Caco-2 (cell line): ENCODE measurements around the gene CIBAR2. TPM values are rescaled to one million over a fixed set of nuclear protein-coding genes. Genes with fewer than 3 reads are reported as not detected.

ENCODE experiments used
- BruUV-seq: library from RNA; stranded (reverse); fragments of 400-500 nt; replicated peaks from 2 replicates; lab custom pipeline; 2021; lab: Mats Ljungman, UMichigan
- CTCF ChIA-PET: fragments of 300-600 bp; sonication (Branson Sonifier 250); formaldehyde crosslinking; loops from one replicate; lab custom pipeline; 2022; ENCODE audit warnings: antibody characterized with exemption; lab: Charles Lee
- POLR2A ChIA-PET: fragments of 300-600 bp; sonication (Branson Sonifier 250); formaldehyde crosslinking; loops from one replicate; lab custom pipeline; 2022; ENCODE audit warnings: antibody characterized with exemption; lab: Charles Lee
- DNase-seq, 2 experiments: peaks; one replicate each; pipeline versions ENCODE4 v3.0.0 to v3.0.0-alpha.2; 2020 to 2022
- H3K27me3 ChIP-seq: replicated peaks from 2 replicates; pipeline ENCODE4 v1.6.0; 2011; ENCODE audit warnings: low read length; ENCODE audit not compliant: control insufficient read depth, insufficient read depth
- H3K36me3 ChIP-seq: 2 replicates; pipeline ENCODE4 v1.5.1; 2011; ENCODE audit warnings: low read length; ENCODE audit not compliant: control insufficient read depth, insufficient read depth
- H3K4me1 ChIP-seq: fragments of 250-450 bp; sonication (Bioruptor Pico); 2 replicates; pipeline ENCODE4 v1.5.1; 2020; ENCODE audit warnings: mild to moderate bottlenecking
- H3K4me3 ChIP-seq: 2 replicates; pipeline ENCODE4 v1.5.1; 2011; ENCODE audit warnings: low read depth, mild to moderate bottlenecking, control low read depth, low read length
- H3K9me3 ChIP-seq: fragments of 250-450 bp; sonication (Bioruptor Pico); 2 replicates; pipeline ENCODE4 v1.5.1; 2020; ENCODE audit warnings: mild to moderate bottlenecking, moderate library complexity
- H3K27ac Mint-ChIP-seq: one replicate; pipeline ENCODE4 v1.8.0; 2022; ENCODE audit warnings: mixed read lengths; ENCODE audit not compliant: unreplicated experiment
- H3K27me3 Mint-ChIP-seq: one replicate; pipeline ENCODE4 v1.8.0; 2022; ENCODE audit warnings: mixed read lengths; ENCODE audit not compliant: insufficient read depth, unreplicated experiment
- H3K36me3 Mint-ChIP-seq: one replicate; pipeline ENCODE4 v1.8.0; 2022; ENCODE audit warnings: mild to moderate bottlenecking, mixed read lengths; ENCODE audit not compliant: insufficient read depth, unreplicated experiment
- H3K4me1 Mint-ChIP-seq: one replicate; pipeline ENCODE4 v1.8.0; 2022; ENCODE audit warnings: low read depth, mixed read lengths; ENCODE audit not compliant: unreplicated experiment
- H3K4me3 Mint-ChIP-seq: one replicate; pipeline ENCODE4 v1.8.0; 2022; ENCODE audit warnings: mild to moderate bottlenecking, moderate library complexity, mixed read lengths; ENCODE audit not compliant: unreplicated experiment
- H3K9me3 Mint-ChIP-seq: one replicate; pipeline ENCODE4 v1.8.0; 2022; ENCODE audit warnings: mixed read lengths; ENCODE audit not compliant: unreplicated experiment
- CTCF ChIP-seq, 2 experiments: fragments of 200-600 bp in 1 of 2; IDR thresholded peaks; 1 replicate in 1 of 2; 2 replicates in 1 of 2; pipeline versions ENCODE4 v1.5.1 to v1.8.0; 2011 to 2022; ENCODE audit warnings: antibody characterized with exemption in 1 of 2, control low read depth in 1 of 2, inconsistent platforms in 1 of 2, low read depth in 1 of 2, low read length in 1 of 2, mild to moderate bottlenecking in 1 of 2, moderate library complexity in 1 of 2; ENCODE audit not compliant: insufficient read depth in 1 of 2, severe bottlenecking in 1 of 2, unreplicated experiment in 1 of 2
- intact Hi-C: fragments of 100-400 bp; cut with micrococcal nuclease; formaldehyde crosslinking; loops from one replicate; pipeline ENCODE4 v1.10.0; 2022; ENCODE audit not compliant: unreplicated experiment
- total RNA-seq: library from RNA; stranded (reverse); gene quantifications from 2 replicates; pipeline ENCODE4 v1.2.3, GENCODE V29; 2022

Gene CIBAR2
- total RNA-seq, 1 experiment from 2014 or later: not detected

GRCh38 chr16:85086347-85087291, 25.7 kb downstream of the CIBAR2 start:
- H3K27ac Mint-ChIP-seq: no peak overlapping the region
- H3K36me3 Mint-ChIP-seq: no peaks in the 10 kb centered on the region
- H3K9me3 Mint-ChIP-seq: no peaks in the 10 kb centered on the region
- ChIA-PET CTCF (interaction anchor here (0.6 to 1.6 kb wide), 26 partner anchors 8 to 223 kb away, joined by 3 to 19 read pairs (median 4); partner anchors contain the start of genes KIAA0513 and ZDHHC7), POLR2A (no interaction called here)
- intact Hi-C loops: loop anchor here (1.0 to 5.0 kb wide), 5 partner anchors 29 to 161 kb away; partner anchors contain the start of gene ZDHHC7
- no peaks in the 10 kb centered on the region for H3K4me1 Mint-ChIP-seq
- no peak overlapping the region for H3K4me3 ChIP-seq
- TF ChIP-seq CTCF (IDR thresholded peaks at IDR 0.05; ENCODE audit: insufficient read depth in 1 of 2, low read depth in 1 of 2, low read length in 1 of 2, severe bottlenecking in 1 of 2, unreplicated experiment in 1 of 2): peak; percentile 80 to 84
- H3K27me3 ChIP-seq: no peaks in the 10 kb centered on the region
- 0 out of 2 replicates have a peak, but pooled peaks cover 4% of the 10 kb centered on the region for H3K4me1 ChIP-seq
- H3K27me3 Mint-ChIP-seq: no peaks in the 10 kb centered on the region
- DNase-seq: peak; percentile 80 to 82
- no peak overlapping the region for H3K4me3 Mint-ChIP-seq
- H3K36me3 ChIP-seq: no peaks in the 10 kb centered on the region
- no peaks in the 10 kb centered on the region for H3K9me3 ChIP-seq
- no TSS peak for BruUV-seq

DNA sequence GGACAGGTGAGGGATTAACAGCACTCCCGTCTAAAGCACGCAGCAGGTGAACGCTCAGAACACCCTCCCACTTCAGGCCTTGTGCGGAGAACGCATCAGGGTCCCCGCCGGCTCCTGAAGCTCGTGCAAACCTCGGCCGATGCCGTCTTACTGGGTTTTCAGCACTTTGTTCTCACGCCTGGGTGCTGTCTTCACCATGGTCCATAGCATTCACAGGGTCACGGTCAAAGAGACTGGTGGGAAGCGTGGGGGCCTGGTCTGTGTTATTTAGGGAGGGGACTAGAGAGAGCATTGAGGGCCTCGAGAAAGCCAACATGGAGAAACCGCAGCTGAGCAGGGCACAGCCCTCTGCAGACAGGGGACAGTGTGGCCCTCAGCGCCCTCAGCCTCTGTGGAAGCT, 26.6 kb downstream of the CIBAR2 start:
- POLR2A ChIA-PET: no interaction called here
- Histone ChIP-seq H3K36me3 (no peaks in the 10 kb centered on the region), H3K9me3 (no peaks in the 10 kb centered on the region), H3K4me1 (0 out of 2 replicates have a peak, but pooled peaks cover 4% of the 10 kb centered on the region), H3K4me3 (no peak overlapping the region), H3K27me3 (no peaks in the 10 kb centered on the region)
- Mint-ChIP-seq H3K27me3 (no peaks in the 10 kb centered on the region), H3K4me3 (no peak overlapping the region), H3K36me3 (no peaks in the 10 kb centered on the region), H3K9me3 (no peaks in the 10 kb centered on the region), H3K27ac (no peak overlapping the region), H3K4me1 (no peaks in the 10 kb centered on the region)
- TF ChIP-seq CTCF (IDR thresholded peaks at IDR 0.05; ENCODE audit: insufficient read depth in 1 of 2, low read depth in 1 of 2, low read length in 1 of 2, severe bottlenecking in 1 of 2, unreplicated experiment in 1 of 2): no peak
- intact Hi-C loops: loop anchor here (1.0 to 5.0 kb wide), 5 partner anchors 28 to 160 kb away; partner anchors contain the start of gene ZDHHC7
- DNase-seq: no peak
- BruUV-seq: no TSS peak
- CTCF ChIA-PET: no interaction called here

DNA sequence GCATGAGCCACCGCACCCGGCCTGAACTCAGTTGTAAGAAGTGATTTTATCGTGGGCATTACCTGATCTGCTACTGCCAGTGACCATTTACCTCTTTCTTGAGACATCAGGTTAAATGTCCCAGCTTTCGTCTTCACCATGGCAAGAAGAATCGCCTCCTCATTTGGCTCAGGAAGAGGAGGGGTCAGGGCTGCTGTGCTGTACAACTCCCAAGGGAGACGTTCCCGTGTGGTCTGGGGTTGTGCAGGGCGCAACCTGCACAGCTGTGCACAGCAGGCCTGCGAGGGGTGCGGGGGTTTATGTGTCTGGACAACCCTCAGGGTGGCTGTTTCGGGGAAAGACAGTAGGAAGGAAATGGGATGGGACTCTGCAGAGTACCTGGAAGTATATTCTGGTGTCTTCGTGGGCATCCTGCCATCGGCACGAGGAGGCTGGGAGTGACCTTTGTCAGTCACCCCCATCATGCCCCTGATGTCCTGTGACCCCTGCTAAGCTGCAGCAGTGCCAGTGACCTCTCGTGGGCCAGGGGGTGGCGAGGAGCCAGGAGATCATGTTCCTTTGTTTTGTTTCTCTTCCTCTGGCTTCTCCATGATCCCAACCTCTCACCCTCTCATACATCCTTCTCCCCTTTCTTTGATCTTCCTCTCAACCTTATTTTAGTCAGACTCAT, 27.3 kb downstream of the CIBAR2 start:
- no peak for TF ChIP-seq CTCF (IDR thresholded peaks at IDR 0.05; ENCODE audit: insufficient read depth in 1 of 2, low read depth in 1 of 2, low read length in 1 of 2, severe bottlenecking in 1 of 2, unreplicated experiment in 1 of 2)
- no TSS peak for BruUV-seq
- Histone ChIP-seq H3K4me3 (no peak overlapping the region), H3K27me3 (no peaks in the 10 kb centered on the region), H3K36me3 (no peaks in the 10 kb centered on the region), H3K9me3 (no peaks in the 10 kb centered on the region), H3K4me1 (0 out of 2 replicates have a peak, but pooled peaks cover 4% of the 10 kb centered on the region)
- Mint-ChIP-seq H3K4me3 (no peak overlapping the region), H3K9me3 (no peaks in the 10 kb centered on the region), H3K36me3 (no peaks in the 10 kb centered on the region), H3K27me3 (no peaks in the 10 kb centered on the region), H3K27ac (no peak overlapping the region), H3K4me1 (no peaks in the 10 kb centered on the region)
- ChIA-PET POLR2A (no interaction called here), CTCF (no interaction called here)
- intact Hi-C loops: loop anchor here (5.0 kb wide), 1 partner anchor 73 kb away; the partner anchor contains the start of gene ZDHHC7
- no peak for DNase-seq
